HG02884 (cell line): Measurements from ENCODE around the gene GAREM2.

Experiments used
- ATAC-seq: cut with Tn5 transposase; IDR thresholded peaks from one replicate; pipeline ENCODE4 v1.9.1; 2021; ENCODE audit warnings: mild to moderate bottlenecking, moderate library complexity; ENCODE audit not compliant: unreplicated experiment

The GAREM2 gene

DNA sequence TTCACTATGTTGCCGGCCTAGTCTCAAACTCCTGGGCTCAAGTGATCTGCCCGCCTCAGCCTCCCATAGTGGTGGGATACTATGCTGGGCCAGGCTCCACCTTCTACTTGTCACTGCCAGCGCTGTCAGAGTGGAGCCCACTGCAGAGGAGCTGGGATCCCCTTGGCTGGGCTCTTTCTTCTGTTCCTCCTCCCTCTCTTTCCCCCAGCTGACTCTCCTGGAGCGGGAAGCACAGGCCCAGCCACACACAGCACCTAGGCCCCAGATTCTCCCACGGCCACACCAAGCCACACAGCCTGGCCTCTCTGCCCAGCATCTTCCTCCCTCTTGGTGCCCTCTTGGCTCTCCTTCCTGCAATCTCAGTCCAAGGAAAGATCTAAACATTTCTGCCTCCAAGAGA is 3.7 kb upstream of the GAREM2 start:
- ATAC-seq: no peak

DNA sequence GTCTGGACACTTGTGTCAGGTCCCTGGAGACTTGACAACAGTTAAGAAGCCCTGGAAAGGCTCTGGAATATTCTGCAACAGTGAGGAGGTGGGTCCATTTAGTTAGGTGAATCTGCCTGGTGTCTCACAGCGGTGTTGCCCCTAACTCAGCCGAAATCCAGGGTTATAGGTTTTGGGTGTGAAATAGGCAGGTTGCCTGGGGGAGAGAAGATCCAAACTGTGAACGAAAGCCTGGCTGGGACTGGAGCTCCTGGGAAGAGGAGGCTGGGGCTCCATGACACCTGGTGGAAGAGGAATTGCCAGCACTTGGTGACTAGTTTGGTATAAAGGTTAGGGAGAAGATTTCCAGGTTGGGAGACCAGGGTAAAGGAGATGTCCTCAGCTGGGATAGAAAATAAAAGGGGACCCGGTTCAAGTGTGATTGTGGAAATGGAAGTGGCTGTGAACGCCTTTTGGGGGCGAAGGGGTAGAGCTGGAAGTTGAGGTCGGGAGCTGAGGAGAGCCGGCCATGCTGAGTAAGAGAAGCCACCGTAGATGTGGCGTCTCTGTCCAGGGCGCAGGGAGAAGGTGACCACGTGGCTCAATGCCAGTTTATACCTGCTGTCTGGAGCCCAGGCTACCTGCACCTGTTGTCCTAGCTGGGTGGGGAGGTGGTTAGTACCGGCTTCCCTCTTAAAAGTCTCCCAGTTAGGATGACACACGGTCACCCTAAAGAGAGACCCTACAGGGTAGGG is 3.0 kb upstream of the GAREM2 start:
- no peak for ATAC-seq

DNA sequence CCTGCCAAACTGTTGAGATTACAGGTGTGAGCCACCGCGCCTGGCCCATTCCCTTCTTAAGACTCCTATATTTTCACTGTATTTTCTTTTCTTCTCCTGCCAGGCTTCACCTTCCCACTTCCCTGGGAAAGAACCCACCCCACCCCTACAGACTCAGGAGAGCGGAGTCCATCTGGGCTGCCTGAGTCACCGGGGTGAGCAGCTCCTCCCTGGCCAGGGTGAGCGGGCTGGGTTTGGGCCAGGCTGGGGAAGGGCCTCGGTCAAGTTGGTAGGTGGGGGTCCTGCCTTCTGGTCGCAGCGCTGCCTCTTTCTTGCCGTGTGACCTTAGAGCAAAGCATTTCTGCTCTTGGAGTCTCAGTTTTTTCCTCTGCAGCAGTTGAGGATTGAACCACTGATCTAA is 2.1 kb upstream of the GAREM2 start:
- ATAC-seq: no peak

DNA sequence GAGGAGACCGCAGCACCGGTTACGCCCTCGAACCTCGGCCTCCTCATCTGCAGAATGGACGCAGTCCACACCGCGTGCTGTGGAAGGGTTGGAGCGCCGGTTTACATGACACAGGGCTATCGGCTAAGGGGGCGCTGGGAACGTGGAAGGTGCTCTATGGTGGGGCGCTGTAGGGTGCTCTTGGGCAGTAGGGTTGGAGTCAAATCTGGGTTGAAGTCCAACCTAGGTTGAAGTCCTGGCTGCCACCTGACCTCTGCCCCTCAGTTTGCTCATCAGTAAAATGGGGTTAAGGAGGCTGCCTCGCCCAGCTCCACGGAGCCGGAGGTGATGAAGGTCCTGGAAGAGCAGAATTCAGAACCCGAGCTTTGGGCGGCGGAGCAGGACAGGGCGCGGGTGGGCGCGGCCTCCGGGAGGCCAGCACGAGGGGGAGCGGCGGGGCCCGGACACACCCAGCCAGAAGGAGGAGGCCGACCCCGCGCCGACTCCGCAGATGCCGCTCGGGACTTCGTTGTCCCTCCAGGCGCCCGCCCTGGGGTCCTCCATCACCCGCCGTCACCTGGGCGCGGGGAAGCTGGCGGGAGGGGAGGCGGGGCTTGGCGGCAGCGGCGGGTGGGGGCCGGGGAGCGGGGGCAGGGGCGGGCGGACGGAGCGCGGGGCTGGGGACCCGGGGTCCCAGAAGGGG is 558 bp upstream of the GAREM2 start:
- ATAC-seq: no peak

DNA sequence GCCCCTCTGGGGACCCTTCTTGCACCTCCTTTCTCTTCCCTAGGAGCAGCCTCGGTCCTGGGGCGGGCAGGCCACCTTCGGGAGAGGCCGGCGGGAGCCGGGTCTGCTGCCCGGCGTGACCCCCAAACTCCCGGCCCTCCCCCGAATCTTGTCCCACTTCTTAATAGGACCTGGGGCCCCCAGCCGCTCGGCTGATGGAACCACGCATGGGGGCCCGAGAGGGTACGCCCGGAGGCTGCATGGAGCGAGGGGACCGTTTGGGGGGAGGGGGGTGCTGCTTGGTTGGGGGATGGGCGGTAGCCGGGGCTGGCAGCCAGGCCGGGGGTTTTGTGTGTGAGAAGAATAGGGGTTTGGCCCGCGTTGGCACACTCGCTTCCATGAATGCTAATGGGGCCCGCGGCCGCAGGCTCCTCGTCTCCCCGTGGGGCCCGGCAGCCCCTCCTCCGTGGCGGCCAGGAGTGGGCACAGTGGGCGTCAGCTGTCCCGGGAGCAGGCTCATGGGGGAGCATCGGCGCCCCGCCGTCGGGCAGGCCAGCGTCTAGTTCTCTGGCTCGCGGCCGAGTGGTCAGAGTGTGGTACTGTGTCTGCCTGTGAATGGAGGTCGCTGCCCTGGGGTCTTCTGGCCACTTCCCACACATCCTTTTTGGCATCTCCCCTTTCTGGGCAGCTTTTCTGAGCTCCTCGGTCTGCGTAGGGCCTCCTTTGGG is 1.0 kb downstream of the GAREM2 start:
- no peak for ATAC-seq

DNA sequence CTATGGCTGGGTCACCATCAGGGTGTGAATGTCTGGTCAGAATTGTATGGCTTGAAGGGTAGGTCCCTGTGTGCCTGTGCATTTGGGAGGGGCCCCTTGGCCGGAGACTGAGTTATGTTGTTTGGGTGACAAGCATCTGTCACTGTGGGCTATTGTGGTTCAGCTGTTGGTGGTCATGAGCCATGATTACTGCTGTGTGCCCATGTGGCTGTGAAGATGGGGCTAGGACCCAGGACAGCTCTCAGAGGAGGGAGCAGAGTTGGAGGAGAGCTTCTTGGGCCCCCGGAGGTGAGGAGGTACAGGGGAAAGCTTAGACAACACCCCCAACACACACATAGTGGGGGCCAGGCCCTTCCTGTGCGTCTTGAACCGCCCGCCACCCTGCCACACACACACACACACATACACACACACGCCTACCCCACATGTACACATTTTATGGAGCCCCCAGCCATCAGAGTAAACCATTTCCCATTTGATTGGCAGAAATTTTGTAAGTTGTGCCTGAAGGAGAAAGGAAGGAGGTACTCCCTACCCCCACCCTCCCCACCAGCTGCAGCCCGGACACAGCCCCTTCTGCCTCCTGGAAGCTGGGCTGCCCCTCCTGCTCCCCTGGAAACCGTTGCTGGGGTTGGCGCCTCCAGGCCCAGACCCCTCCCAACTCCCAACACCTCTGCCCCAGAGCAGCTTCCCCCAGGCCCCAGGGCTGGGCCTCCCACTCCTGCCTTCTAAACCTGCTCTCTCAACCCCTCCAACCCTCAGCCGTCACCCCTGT is 2.0 kb downstream of the GAREM2 start:
- ATAC-seq: no peak

DNA sequence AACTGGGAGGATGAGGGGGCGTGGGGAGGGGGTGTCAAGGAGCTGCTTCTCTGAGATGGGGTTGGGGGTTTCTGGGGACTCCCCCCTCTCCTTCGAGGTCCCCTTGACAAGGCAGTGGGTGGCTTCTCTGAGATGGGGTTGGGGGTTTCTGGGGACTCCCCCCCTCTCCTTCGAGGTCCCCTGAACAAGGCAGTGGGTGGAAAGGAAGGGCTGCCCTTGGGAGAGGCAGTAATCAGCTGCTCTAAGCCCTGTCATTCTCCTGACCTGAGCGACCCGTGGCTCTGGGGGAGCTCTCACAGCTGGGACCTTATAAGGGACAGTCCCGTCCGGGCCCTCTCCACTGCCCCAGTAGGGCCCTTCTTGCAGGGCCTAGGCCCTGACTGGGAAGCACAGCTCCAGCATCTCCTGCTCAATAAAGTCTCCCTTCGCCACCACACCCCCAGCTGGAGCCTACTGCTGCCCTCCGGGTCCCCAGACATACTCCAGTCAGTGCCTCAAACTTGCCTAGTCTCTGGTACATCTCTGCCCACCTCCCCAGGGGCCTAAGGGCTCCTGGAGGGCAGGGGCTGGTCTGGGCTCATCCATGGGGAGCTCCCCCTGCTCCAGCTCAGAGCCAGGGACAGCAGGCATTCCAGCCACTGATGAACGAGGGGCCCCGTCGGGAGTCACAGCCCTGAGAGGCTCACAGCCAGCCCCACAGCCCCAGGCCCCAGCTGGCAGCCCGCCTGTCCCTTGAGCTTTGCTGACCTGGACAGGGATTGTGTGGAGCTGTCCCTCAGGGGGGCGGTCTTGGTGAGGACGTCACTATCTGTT is 2.8 kb downstream of the GAREM2 start:
- ATAC-seq: no peak

DNA sequence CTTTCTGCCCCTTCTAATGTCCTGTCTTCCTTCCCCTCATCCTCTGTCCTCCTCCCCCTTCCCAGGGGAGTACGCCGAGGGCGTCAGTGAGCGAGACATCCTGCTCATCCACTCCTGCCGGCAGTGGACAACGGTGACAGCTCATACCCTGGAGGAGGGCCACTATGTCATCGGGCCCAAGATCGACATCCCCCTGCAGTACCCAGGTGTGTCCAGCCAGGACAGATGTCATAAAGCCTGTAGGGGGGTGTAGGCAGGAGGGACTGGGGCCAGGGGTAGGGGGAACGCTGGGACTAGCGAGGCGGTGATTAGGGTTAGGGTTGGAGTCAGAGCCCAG is 3.4 kb downstream of the GAREM2 start:
- ATAC-seq: no peak

DNA sequence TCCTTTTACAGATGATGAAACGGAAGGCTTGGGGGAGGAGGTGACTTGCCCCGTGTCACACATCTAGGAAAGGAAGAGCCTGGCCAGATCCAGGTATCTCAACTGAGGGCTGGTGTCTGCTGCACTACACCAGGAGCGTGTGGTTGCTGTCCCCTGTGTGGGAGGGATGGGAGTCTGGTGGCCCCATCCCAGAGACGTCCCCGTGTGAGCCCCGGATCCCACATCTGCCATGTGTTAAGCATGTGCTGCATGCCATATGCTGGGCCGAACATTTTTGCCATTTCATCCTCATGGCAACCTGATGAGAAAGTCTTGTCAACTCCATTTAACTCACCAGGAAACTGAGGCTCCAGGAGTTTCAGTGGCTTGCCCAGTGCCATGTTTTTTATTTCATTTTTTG is 4.2 kb downstream of the GAREM2 start:
- ATAC-seq: no peak

DNA sequence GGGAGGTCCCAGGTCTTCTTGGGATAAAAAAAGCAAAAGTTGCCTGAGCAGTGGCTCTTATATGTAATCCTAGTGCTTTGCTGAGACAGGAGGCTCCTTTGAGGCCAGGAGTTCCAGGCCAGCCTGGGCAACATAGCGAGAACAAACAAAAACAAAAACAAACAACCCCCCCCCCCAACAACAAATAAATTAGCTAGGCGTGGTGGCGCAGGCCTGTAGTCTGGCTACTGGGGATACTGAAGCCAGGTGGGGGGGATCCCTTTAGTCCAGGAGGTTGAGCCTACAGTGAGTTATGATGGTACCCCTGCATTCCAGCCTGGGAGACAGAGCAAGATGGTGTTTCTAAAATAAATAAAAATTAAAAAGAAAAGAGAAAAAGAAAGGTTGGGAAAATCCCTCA is 5.4 kb downstream of the GAREM2 start:
- no peak for ATAC-seq

DNA sequence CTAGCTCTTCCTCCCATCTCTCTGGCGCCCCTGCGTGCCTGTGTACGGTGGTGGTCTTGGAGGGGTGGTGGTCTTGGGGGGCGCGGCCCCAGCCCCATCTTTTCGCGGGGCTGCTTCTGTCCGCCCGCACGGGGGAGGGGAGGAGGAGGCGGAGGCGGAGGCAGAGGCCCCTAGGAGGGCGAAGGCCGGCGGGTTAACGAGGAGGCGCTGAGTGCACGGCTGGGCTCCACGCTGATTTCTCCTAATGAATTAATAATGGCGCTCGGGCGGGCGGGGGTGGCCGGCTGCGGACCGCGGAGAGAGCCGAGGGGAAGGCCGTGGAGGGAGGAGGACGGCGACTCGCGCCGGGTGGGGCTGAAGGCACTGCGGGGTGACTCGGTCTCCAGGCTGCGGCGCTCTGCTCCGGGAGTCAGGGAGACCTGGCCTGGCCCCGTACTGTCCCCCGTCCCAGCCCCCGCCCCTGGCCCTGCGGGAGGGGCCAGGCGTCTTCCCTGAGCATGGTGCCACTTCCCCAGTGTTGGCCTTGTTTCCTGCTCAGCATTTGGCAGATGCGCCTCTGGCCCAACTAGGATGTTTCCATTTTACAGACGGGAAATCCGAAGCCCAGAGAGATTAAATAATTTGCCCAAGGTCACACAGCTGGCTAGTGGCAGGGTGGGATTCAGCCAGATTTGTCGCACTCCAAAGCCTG is 6.0 kb downstream of the GAREM2 start:
- no peak for ATAC-seq

DNA sequence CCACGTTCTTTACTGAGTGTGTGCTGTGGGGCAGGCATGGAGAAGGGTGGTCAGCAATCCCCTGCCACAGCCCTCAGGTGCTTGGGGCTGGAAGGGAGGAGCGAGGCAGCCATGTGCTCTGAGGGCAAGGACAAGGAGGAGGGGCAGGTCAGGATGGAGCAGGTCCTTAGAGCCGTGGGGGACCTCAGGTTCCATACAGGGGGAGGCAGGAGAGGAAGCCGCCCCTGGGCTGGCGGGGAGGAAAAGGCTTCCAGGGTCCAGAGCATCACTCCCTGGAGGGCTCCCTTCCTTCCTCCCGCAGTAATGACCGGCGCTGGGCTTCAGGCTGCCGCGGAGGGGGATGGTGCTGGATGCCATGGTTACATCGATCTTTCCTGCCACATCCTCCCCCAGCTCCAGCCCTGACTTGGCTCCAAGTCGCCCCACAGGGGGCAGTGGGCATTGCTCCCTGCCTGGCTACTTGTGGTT is 6.6 kb downstream of the GAREM2 start:
- no peak for ATAC-seq

DNA sequence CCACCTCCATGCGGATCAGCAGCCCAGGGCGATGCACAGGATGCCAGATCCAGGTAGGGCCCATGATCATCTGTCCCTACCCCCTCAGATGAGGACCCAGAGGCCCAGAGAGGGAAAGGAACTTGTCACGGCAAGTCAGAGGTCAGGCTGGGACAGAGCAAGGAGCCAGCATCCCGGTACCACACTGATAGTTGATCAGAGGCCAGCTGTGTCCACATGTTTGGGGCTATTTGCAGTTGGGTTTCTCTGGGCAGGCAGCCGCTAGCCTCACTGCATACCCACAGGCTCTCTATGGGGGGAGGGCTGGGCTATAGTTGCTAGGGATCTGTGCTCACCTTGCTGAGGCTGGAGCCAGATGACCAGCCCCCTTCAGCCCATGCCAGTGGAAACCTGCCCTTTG is 9.6 kb downstream of the GAREM2 start:
- no peak for ATAC-seq

DNA sequence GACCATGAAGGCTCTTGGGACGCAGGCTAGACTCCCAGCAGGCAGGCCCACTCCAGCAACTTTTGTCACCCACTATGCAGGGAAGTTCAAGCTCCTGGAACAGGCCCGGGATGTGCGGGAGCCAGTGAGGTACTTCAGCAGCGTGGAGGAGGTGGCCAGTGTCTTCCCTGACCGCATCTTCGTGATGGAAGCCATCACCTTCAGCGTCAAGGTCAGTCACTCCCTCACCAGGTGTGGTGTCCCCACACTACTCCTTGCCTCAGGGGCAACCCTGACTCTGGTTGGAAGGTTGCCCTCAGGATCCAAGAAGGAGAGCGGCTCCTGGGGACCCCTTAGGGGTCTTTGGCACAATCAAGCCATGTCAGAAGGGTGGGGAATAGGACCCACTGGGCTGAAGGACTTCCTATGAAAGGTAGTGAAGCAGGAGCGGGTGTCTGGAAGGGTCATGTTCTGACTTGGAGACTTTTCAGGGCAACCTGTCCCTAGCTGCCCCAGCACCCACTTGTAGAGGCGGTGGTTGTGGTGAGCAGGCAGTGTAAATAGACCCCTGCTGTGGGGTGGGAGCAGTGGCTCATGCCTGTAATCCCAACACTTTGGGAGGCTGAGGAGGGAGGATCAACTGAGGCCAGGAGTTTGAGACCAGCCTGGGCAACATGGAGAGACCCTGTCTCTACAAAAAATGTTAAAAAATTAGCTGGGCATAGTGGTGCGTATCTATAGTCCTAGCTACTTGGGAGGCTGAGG is 10.2 kb downstream of the GAREM2 start:
- ATAC-seq: no peak

DNA sequence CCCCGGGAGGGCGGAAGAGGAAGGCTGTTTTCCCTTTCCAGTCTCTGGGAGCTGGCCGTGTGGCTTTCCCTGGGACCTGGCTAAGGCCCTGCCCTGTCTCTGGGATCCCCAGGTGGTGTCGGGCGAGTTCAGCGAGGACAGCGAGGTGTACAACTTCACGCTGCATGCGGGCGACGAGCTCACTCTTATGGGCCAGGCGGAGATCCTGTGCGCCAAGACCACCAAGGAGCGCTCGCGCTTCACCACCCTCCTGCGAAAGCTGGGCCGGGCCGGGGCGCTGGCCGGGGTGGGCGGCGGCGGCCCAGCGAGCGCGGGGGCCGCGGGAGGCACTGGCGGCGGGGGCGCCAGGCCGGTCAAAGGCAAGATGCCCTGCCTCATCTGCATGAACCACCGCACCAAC is 11.2 kb downstream of the GAREM2 start:
- ATAC-seq: no peak

DNA sequence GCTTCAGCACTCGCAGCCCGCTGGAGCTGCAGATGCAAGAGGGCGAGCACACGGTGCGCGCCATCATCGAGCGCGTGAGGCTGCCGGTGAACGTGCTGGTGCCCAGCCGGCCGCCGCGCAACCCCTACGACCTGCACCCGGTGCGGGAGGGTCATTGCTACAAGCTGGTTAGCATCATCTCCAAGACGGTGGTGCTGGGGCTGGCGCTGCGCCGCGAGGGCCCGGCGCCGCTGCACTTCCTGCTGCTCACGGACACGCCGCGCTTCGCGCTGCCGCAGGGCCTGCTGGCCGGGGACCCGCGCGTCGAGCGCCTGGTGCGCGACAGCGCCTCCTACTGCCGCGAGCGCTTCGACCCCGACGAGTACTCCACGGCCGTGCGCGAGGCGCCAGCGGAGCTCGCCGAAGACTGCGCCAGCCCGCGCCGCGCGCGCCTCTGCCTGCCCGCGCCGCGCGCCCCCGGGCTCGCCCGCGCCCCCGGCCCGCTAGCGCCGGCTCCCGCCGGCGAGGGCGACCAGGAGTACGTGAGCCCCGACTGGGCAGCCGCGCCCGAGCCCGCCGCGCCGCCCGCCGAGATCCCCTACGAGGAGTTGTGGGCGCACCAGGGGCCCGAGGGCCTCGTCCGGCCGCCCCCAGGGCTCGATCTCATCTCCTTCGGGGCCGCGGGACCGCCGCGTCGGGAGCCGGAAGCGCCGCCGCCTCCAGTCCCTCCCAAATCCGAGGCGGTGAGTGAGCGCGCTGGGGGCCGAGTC is 11.8 kb downstream of the GAREM2 start:
- no peak for ATAC-seq

DNA sequence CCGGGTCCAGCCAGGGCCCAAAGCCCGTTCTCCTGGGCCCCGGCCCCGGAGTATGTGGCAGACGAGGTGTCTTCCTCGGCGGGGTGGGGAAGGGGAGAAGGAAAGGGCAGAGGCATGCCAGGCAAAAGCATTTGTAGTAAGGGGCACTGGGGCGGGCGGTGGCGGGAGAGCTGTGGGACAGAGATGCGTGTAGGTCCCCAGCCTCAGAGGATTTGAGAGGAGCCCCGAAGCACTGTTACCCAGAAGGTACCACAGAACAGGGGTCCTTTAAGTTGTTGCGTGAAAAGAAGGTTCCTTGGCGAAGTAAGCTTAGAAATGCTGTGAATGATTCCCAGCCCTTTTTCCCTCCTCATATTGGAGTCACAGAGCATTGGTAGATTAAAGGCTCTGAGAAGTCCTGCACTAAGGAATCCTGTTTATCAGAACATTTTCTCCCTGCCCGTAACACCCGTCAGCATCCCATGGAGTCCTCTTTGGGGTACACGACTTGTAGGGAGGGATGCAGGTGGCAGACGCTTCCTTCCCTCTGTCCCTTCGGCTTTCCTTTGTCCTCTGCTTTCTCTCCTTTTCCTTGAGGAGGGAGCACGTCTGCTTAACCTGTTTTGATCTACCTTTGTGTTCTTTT is 12.5 kb downstream of the GAREM2 start:
- ATAC-seq: no peak
